Stomach (tissue), 9 donors: ENCODE data around the gene PLA2G12A. TPM values are rescaled to one million over a fixed set of nuclear protein-coding genes. Genes with fewer than 3 reads are reported as not detected.

ENCODE experiments used
- DNase-seq, 2 donors: peaks; one replicate each; pipeline versions ENCODE4 v3.0.0 to v3.0.0-alpha.2; 2013 to 2019
- H3K27ac ChIP-seq, 5 donors: fragments of 200-600 bp in 4 of 5; sonication (generic) in 4 of 5; one replicate each; pipeline ENCODE4 v1.5.1; 2013 to 2019; ENCODE audit warnings: mild to moderate bottlenecking in 1 of 5, moderate library complexity in 1 of 5
- H3K27me3 ChIP-seq, 3 donors: fragments of 200-600 bp; sonication (generic); one replicate each; pipeline ENCODE4 v1.5.1; 2017 to 2019; ENCODE audit warnings: mixed run types in 1 of 3
- H3K36me3 ChIP-seq, 4 donors: fragments of 200-600 bp; sonication (generic); 1 replicate in 3 of 4; 2 replicates in 1 of 4; pipeline ENCODE4 v1.5.1; 2016 to 2019
- H3K4me1 ChIP-seq, 4 donors: fragments of 200-600 bp; sonication (generic); one replicate each; pipeline ENCODE4 v1.5.1; 2016 to 2019
- H3K4me3 ChIP-seq, 4 donors: fragments of 200-600 bp; sonication (generic) in 3 of 4; one replicate each; pipeline ENCODE4 v1.5.1; 2016 to 2019; ENCODE audit warnings: mild to moderate bottlenecking in 1 of 4
- H3K9me3 ChIP-seq, 4 donors: fragments of 200-600 bp; sonication (generic); one replicate each; pipeline ENCODE4 v1.5.1; 2016 to 2019
- EP300 ChIP-seq: sonication (generic); formaldehyde crosslinking; IDR thresholded peaks from one replicate; pipeline ENCODE4 v1.6.1; 2017; ENCODE audit warnings: antibody characterized with exemption
- POLR2A ChIP-seq, 4 donors: fragments of 450-650 bp; IDR thresholded peaks; one replicate each; pipeline ENCODE4 v1.6.1; 2016; ENCODE audit warnings: antibody characterized with exemption in 4 of 4, control low read depth in 2 of 4, mild to moderate bottlenecking in 1 of 4, moderate library complexity in 1 of 4
- POLR2AphosphoS5 ChIP-seq, 3 donors: sonication (generic); formaldehyde crosslinking; IDR thresholded peaks; one replicate each; pipeline ENCODE4 v1.6.1; 2016; ENCODE audit warnings: antibody characterized with exemption in 3 of 3
- WGBS, 5 donors: extraction: QIAGEN DNeasy Blood & Tissue Kit in 3 of 5; methylation state at CpG; one replicate each; pipeline versions ENCODE4 v1.1.5 to v1.1.7; 2013 to 2018; 5-methylcytosine and 5-hydroxymethylcytosine counted together
- intact Hi-C: fragments of 100-400 bp; cut with DNase I; formaldehyde crosslinking; loops from one replicate; pipeline ENCODE4 v1.15.1; 2023; ENCODE audit warnings: low total_unique reads
- polyA plus RNA-seq, 3 donors: library from polyadenylated mRNA; stranded (reverse); fragments of 200-250 nt; gene quantifications; one replicate each; pipeline ENCODE4 v1.2.3, GENCODE V29; 2013
- total RNA-seq, 5 donors: library from RNA; depleted of rRNA; stranded (reverse); fragments of >200 nt; gene quantifications; one replicate each; pipeline versions ENCODE4 v1.1.0 to v1.2.3, GENCODE V29; 2014 to 2016
- TF ChIP-seq, protein P1 (sequence below), 7 experiments: fragments of 450-650 bp in 4 of 7; fragments of 200-600 bp in 3 of 7; sonication (generic) in 3 of 7; IDR thresholded peaks; one replicate each; pipeline ENCODE4 v1.5.1; 2016 to 2019; ENCODE audit warnings: antibody characterized with exemption in 7 of 7, control low read depth in 2 of 7, mild to moderate bottlenecking in 1 of 7
- donor health status: healthy with polysubstance abuse.
- donor health status: Bipolar disorder and iron deficiency.
- donor health status: healthy.

PLA2G12A gene
- total and polyA plus RNA-seq, 8 donors, result 3.5 to 95.9 (median 10.6) TPM

DNA sequence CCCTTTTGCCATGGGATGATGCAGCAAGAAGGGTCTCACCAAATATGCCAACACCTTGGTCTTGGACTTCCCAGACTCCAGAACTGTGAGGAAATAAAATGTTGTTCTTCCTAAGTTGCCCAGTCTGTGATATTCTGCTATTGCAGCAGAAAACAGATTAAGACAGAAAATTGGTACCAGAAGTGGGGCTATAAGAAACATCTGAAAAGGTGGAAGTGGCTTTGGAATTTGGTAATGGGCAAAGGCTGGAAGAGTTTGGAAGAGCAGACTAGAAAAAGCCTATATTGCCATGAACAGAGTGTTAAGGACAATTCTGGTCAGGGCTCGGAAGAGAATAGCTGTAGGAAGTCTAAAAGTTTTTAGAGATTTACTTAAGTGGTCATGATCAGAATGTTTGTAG, 54.0 kb downstream of the PLA2G12A start:
- DNase-seq, result no peak
- H3K4me1 ChIP-seq, result no peaks in the 10 kb centered on the region
- TF ChIP-seq, protein P1, sequence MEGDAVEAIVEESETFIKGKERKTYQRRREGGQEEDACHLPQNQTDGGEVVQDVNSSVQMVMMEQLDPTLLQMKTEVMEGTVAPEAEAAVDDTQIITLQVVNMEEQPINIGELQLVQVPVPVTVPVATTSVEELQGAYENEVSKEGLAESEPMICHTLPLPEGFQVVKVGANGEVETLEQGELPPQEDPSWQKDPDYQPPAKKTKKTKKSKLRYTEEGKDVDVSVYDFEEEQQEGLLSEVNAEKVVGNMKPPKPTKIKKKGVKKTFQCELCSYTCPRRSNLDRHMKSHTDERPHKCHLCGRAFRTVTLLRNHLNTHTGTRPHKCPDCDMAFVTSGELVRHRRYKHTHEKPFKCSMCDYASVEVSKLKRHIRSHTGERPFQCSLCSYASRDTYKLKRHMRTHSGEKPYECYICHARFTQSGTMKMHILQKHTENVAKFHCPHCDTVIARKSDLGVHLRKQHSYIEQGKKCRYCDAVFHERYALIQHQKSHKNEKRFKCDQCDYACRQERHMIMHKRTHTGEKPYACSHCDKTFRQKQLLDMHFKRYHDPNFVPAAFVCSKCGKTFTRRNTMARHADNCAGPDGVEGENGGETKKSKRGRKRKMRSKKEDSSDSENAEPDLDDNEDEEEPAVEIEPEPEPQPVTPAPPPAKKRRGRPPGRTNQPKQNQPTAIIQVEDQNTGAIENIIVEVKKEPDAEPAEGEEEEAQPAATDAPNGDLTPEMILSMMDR (IDR thresholded peaks at IDR 0.05), result no peak
- no peak for TF ChIP-seq POLR2A (IDR thresholded peaks at IDR 0.05)
- TF ChIP-seq POLR2AphosphoS5 (IDR thresholded peaks at IDR 0.05), result no peak
- no peak for TF ChIP-seq EP300
- no peaks in the 10 kb centered on the region for H3K36me3 ChIP-seq
- intact Hi-C loops, result no loop called here
- peaks cover 0 to 10% (median 4%) of the 10 kb centered on the region in 4 donors for H3K9me3 ChIP-seq
- 90 to 97% (median 95%) methylated on average over 1 of the region's 1 CpG for WGBS, 5 donors
- H3K27ac ChIP-seq, result no peak overlapping the region
- no peaks in the 10 kb centered on the region for H3K27me3 ChIP-seq
- H3K4me3 ChIP-seq, result no peak overlapping the region

DNA sequence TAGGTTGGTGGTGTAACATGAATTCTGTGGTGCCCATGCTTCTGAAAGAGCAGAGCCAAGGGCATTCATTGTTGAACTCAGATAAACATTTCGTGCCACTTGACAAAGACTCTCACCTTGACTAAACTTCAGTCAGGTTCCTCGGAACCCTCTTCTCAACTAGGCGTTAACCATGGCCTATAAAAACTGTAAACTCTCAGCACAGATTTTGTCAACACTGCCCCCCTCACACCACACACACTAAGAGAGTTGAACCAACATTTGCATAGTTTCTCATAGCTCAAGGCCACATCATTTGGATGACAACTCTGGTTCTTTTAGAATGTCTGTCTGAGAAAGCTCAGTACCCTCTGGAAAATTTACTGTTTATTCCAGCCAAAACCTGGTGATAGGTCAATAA, 54.7 kb downstream of the PLA2G12A start:
- intact Hi-C loops, result no loop called here
- Histone ChIP-seq H3K4me1 (no peaks in the 10 kb centered on the region), H3K27ac (no peak overlapping the region), H3K4me3 (no peak overlapping the region), H3K36me3 (no peaks in the 10 kb centered on the region), H3K9me3 (peaks cover 0 to 10% (median 4%) of the 10 kb centered on the region in 4 donors), H3K27me3 (no peaks in the 10 kb centered on the region)
- peak in 1 of 2 donors; percentile 6 for DNase-seq
- 59 to 76% (median 74%) methylated on average over 3 of the region's 3 CpGs for WGBS, 5 donors
- TF ChIP-seq EP300, result no peak
- TF ChIP-seq POLR2AphosphoS5 (IDR thresholded peaks at IDR 0.05), result no peak
- no peak for TF ChIP-seq POLR2A (IDR thresholded peaks at IDR 0.05)
- TF ChIP-seq, protein P1 (IDR thresholded peaks at IDR 0.05), result no peak

GRCh38 chr4:109673303-109673702, 56.6 kb downstream of the PLA2G12A start:
- Histone ChIP-seq H3K4me1 (no peaks in the 10 kb centered on the region), H3K9me3 (peaks cover 0 to 2% (median 0%) of the 10 kb centered on the region in 4 donors), H3K27ac (no peak overlapping the region), H3K36me3 (no peaks in the 10 kb centered on the region), H3K4me3 (no peak overlapping the region), H3K27me3 (no peaks in the 10 kb centered on the region)
- intact Hi-C loops, result no loop called here
- WGBS, 5 donors, result 92 to 100% (median 96%) methylated on average over 1 of the region's 1 CpG
- TF ChIP-seq POLR2A (IDR thresholded peaks at IDR 0.05) (no peak), EP300 (no peak), POLR2AphosphoS5 (IDR thresholded peaks at IDR 0.05) (no peak)
- TF ChIP-seq, protein P1 (IDR thresholded peaks at IDR 0.05), result no peak
- no peak for DNase-seq

DNA sequence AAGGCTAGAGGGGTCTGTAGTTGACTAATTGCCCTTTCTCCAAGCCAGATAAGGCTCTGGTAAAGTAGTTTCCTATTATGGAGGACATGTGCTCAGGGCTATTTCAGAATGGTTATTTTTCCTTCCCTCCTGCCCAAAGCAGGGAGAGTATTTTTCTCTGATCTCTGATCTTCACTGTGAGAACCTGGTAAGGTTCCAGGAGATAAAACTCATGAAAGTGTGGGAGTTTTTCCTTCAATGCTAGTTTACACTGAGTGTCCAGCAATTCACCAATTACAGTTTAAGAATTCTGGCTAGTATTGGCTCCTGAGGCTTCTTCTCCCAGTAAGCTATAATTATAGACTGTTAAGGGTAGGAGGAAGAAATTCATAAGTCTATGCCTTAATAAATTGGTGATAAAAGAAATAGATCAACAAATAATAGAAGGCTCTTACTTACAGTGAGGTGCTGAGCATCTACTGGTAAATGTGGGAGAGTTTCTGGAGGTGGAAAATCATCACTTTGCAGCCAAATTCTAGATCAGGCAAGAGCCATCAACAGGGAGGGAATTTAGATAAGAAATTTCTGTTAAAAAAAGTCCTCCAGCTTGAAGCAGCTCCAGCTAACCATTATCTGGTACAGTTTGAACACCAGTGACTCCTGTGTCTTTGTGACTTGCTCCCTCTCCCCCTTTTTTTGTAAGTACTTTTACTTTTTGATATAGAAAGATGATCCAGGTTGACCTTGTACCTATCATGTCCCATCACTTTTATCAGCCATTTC, 57.5 kb downstream of the PLA2G12A start:
- H3K4me1 ChIP-seq, result no peaks in the 10 kb centered on the region
- intact Hi-C loops, result no loop called here
- no peaks in the 10 kb centered on the region for H3K36me3 ChIP-seq
- no peak overlapping the region for H3K27ac ChIP-seq
- no peaks in the 10 kb centered on the region for H3K27me3 ChIP-seq
- no peak overlapping the region for H3K4me3 ChIP-seq
- no peak for DNase-seq
- TF ChIP-seq POLR2A (IDR thresholded peaks at IDR 0.05) (no peak), EP300 (no peak), POLR2AphosphoS5 (IDR thresholded peaks at IDR 0.05) (no peak)
- TF ChIP-seq, protein P1 (IDR thresholded peaks at IDR 0.05), result no peak
- H3K9me3 ChIP-seq, result no peaks in the 10 kb centered on the region
